Daoy (cell line): ENCODE measurements around the gene LMO1. TPM values are rescaled to one million over a fixed set of nuclear protein-coding genes. Genes with fewer than 3 reads are reported as not detected.

Source experiments
- DNase-seq: peaks from one replicate; pipeline ENCODE4 v3.0.0-alpha.2; 2015; ENCODE audit warnings: low read depth
- total RNA-seq: library from RNA; depleted of rRNA; stranded (reverse); fragments of >200 nt; shearing (Covaris generic); gene quantifications from 2 replicates; pipeline ENCODE4 v1.2.3, GENCODE V29; 2014; rRNA removed

Gene LMO1
- total RNA-seq = 2.1 TPM in 1 of 2 replicates, not detected in the other

DNA sequence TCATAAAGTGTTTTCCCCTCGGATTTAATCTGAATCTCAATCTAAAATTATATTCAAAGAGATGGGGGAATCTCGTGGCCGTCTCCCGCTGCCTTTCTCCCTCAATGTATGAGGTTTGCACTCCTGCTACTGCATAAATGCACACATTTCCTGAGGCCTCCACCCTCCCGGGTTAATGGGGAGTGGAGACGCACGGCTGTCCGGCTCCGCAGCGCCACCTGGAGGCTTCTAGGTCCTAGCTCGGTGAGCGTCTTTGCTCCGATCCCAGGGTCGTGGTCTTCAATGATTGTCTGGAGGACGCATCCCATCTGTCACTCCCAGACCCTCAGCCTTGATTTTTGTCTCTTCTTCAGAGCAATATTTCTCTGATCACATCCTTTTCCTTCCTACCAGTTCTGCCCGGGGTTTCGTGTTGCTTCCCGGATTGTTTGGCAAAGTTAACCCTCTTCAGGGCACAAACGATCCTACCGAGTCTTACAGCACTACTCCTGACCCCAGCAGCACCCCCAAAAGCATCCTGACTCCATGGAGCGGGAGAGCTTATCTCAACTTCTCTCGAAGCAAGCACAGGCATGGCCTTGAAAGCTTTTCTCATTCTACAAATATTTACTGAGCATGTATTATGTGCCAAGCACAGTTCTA, at the start of gene LMO1:
TSS of gene LMO1 (minus strand) at position 110 of the 642 bp plus-strand sequence. CDS start 516 bp downstream, outside the sequence.
- peak; percentile 89 for DNase-seq

DNA sequence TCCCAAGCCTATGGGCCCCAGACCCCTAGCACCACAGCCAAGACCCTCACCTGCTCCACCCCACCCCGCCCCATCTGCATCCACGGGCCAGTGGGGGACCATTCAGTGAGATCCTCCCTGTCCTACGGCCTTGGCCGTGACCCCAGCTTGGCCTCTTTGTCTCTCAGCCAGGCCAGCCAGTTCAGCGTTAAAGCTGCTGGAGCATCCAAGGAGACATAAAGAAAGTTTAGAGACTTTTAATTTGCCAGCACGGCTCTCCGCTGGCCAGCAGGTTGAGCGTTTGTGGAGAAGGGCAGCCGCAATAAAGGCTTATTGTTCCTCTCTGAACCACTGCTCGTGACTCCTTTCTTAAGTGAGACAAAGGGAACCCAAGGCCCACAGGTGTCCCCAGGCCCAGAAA, 49.3 kb upstream of the LMO1 start:
- DNase-seq = no peak

- no peak for DNase-seq
Measured at GRCh38 chr11:8311366-8311765, 47.7 kb upstream of the LMO1 start.

GRCh38 chr11:8310743-8311298, 47.1 kb upstream of the LMO1 start:
- DNase-seq = no peak

- DNase-seq = no peak
Measured at GRCh38 chr11:8309862-8310261, 46.2 kb upstream of the LMO1 start.

- DNase-seq = no peak
Measured at GRCh38 chr11:8309311-8309710, 45.6 kb upstream of the LMO1 start.

GRCh38 chr11:8307601-8308000, 43.9 kb upstream of the LMO1 start:
- no peak for DNase-seq

- DNase-seq = no peak
Measured at GRCh38 chr11:8301622-8302021, 37.9 kb upstream of the LMO1 start.

DNA sequence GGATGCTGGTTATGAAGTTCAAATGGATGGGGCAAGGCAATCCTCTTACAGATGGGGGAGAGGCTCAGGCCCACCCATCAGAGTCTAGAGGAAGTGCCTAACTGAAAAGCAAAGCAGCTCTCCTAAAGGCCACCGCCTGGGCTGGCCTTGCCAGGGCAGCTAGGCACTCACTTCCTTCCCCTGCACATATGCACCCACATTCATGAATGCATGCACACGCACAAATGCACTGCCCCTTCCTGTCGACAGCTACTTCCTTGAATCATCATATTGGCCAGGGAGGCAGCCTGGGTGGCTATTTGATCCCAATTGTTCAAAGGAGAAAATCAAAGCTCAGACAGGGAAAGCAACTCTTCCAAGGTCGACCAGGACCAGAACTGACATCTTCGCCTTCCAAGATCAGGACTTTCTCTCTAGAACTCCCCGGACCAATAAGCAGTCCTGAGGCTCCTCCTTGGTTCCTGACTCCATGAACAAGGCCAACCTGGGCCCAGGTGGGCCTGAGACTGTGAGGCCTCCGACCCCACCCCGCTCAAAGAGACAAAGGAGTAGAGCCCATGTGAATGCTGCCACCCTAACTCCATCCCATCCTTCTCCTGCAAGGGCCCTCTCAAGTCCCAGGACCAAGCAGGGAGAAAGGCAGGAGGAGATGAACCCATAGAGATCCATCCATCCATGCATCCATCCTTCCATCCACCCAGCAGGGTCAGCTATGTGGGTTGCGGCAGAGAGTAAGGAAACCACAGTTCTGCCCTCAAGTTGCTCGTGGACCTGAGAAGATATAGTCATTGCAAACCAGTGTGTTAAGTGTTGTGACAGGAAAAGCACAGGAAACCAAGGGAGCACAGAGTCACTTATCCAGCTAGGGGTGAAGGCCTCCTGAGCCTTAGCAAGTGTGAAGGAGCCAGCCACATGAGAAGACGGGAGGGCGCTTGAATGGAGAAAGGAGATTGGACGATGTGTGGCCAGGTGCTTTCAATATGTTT, 35.4 kb upstream of the LMO1 start:
- DNase-seq = no peak

- DNase-seq = no peak
Measured at GRCh38 chr11:8297781-8298440, 34.2 kb upstream of the LMO1 start.

- DNase-seq = no peak
Measured at GRCh38 chr11:8296872-8297271, 33.2 kb upstream of the LMO1 start.

DNA sequence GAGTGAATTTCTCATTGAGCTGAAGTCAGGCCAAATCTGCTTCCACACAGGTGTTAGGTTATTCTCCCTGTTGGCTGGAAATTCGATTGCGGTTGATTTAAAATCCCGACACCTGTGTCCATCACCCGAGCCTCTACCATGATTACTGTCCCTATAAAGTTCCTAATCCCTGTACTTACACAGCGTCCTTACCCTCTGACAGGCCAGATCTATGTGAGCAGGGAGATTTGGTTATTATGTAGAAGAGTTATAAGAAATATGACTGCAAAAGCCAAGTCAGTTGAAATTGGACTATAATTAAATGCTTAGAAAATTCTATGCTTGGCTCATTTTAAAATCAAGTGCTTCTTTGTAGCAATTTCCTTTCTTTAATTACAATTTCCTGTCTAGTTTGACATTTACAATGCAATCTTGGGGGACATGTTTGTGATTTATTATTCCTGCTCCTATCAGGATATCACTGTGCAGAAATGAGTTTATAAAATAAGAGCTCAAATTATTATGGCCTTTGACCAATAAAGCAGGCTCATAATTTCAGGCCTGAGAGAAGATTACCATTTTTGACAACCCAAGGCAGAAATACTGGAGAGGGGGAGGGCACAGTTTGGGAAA, 32.5 kb upstream of the LMO1 start:
- no peak for DNase-seq

- DNase-seq = no peak
Measured at GRCh38 chr11:8294251-8294935, 30.7 kb upstream of the LMO1 start.

- no peak for DNase-seq
Measured at GRCh38 chr11:8293171-8293570, 29.5 kb upstream of the LMO1 start.

DNA sequence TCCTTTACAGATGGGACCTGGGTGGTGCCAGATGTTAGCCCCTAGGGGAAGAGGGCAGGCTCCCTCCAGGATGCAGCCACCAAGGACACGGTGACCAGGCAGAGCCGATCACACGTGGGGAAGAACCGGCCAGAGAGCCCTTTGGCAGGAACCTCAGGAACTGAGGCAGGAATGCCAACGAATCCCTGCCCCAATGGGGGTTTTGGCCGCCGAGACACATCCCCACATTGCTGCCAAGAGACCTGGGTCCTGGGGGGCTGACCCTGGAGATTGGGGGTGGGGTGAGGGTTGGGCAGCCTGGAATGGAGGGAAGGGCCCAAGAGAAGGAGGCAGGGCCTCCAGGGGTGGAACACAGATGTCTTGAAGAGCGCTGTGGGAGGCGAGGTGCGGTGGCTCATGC, 28.7 kb upstream of the LMO1 start:
- no peak for DNase-seq

GRCh38 chr11:8291421-8292350, 28.0 kb upstream of the LMO1 start:
- DNase-seq = no peak

DNA sequence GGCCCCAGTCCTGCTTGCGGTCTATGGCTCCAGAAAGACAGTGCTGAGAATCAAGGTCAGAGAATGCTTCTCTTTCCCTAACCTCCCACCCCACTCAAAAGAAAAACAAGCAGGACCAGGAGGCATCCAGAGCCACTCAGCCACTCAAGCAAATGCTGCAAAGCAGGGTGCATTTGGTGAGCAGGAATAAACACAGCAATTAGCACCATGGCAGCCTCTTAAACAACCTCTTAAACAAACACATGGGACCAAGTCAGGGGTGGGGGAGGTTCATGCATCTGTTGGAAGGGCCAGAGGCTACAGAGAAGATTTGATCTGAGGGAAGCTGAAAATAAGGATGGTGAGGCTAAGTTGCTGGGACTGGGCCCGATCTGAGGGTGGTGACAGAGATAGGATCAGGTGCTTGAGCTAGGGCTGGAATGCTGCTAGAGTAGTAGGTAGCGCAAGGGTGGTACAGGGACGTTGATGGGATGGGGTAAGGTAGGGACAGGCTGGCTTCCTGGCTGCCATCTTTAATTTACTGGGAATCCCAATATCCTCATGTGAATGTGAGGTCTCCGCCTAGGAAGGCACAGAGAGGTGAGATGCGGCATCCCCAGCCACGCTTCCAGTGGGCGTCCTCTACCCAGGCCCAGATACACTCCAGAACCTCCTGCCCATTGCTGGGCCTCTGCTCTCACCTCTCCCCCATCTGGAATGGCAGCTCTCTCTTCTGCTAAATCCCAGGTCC, 26.6 kb upstream of the LMO1 start:
- DNase-seq = no peak

GRCh38 chr11:8289492-8289918, 25.8 kb upstream of the LMO1 start:
- DNase-seq = no peak

GRCh38 chr11:8288824-8289491, 25.3 kb upstream of the LMO1 start:
- no peak for DNase-seq
